Mesenteric fat pad (tissue), 1 donor: ENCODE data around the gene CD93. TPM values are rescaled to one million over a fixed set of nuclear protein-coding genes. Genes with fewer than 3 reads are reported as not detected.

Experiments used
- DNase-seq: peaks from one replicate; pipeline ENCODE4 v3.0.0-alpha.2; 2020; ENCODE audit warnings: low spot score
- long read RNA-seq: library from polyadenylated mRNA; unstranded; transcript quantifications from one replicate; pipeline ENCODE4 v2.0.0, GENCODE V29; 2020
- total RNA-seq: library from RNA; stranded (reverse); fragmentation: NEBNext Ultra II Directional; extraction: Animal tissue kit (Norgen Biotek cat#: 25700); gene quantifications from one replicate; pipeline ENCODE4 v1.2.1, GENCODE V29; 2021
- donor health status: DM: yes; HTN: yes; CAD: no.

Gene CD93, protein sequence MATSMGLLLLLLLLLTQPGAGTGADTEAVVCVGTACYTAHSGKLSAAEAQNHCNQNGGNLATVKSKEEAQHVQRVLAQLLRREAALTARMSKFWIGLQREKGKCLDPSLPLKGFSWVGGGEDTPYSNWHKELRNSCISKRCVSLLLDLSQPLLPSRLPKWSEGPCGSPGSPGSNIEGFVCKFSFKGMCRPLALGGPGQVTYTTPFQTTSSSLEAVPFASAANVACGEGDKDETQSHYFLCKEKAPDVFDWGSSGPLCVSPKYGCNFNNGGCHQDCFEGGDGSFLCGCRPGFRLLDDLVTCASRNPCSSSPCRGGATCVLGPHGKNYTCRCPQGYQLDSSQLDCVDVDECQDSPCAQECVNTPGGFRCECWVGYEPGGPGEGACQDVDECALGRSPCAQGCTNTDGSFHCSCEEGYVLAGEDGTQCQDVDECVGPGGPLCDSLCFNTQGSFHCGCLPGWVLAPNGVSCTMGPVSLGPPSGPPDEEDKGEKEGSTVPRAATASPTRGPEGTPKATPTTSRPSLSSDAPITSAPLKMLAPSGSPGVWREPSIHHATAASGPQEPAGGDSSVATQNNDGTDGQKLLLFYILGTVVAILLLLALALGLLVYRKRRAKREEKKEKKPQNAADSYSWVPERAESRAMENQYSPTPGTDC
- 105 TPM for total RNA-seq
- long read RNA-seq, full-length matches to known transcripts = 4 of 44 reads
- long read RNA-seq, partial matches to known transcripts = 0 of 44 reads
- long read RNA-seq, other reads (novel, unspliced or antisense) = 40 of 44 reads

DNA sequence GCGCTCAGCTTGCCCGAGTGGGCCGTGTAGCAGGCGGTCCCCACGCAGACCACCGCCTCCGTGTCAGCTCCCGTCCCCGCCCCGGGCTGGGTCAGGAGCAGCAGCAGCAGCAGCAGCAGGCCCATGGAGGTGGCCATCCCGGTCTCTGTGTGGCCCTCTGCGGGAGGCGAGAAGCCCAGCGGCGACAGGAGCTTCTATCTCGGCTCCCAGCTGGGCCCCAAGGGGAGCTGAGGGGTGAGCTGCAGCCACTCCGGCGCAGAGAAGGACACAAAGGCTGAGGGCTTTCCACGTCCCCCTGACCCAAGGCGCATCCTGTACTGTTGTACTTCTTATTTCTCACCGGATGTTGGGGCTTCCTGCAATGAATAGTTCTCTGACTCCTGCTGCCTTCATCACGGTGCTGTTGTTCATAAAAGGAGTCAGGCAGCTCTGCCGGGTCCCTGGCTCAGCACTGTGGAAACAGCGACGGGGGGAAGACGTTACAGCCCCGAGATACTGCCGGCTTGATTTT is at the start of gene CD93:
Gene CD93, minus strand, starts transcription at position 269 of the 511 bp plus-strand sequence. Its CDS starts 132 bp downstream, at position 137.
- DNase-seq = no peak

DNA sequence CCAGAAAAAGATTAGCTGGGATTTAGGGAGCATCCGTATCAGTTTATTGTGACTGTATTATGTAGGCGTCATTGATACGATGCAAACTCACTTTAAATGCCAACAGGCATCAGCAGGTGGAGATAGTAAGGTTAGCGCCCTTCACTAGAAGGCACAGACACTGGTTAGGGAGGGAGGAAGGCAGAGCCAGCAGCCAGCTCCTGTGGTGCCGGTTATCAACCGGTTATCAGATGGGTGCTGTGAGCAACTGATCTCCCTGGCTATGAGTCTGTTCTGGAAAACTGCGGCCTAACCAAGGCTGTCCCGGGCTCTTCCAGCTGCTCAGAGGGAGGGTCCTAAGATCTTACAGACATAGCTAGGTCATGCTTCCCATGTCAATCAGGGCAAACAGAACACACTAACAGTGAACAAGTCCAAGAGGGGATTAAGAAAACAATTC is 47.5 kb upstream of the CD93 start:
- DNase-seq = peak; percentile 69

DNA sequence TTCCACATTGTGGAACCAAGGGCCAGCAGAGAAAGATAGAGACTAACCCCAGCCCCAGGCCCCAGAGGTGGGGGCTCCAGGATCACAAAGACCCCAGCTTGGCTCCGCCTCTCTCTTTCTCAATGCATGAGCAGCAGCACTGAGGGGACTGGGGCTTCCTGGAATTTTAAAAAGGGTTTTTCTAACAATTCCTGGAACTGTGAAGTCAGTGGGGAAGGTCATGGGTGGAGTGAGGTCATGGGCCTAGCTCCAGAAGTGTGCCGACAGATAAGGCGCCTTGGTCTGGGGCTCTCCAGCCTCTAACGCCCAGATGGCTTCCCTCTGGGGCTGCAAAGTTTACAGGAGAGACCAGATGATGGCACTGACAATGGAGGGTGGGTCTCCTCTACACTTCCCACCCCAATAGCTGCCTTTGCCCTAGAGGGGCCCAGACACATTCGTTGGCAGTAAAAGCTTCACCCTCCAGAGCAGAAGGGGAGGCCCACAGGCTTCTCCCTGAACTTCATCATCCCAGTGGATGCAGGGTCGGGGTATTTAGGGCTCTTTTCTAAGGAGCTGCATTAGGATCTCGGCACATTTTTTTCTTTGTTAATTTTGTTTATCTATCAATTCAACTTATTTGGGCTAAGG is 46.9 kb upstream of the CD93 start:
- DNase-seq = peak; percentile 74

DNA sequence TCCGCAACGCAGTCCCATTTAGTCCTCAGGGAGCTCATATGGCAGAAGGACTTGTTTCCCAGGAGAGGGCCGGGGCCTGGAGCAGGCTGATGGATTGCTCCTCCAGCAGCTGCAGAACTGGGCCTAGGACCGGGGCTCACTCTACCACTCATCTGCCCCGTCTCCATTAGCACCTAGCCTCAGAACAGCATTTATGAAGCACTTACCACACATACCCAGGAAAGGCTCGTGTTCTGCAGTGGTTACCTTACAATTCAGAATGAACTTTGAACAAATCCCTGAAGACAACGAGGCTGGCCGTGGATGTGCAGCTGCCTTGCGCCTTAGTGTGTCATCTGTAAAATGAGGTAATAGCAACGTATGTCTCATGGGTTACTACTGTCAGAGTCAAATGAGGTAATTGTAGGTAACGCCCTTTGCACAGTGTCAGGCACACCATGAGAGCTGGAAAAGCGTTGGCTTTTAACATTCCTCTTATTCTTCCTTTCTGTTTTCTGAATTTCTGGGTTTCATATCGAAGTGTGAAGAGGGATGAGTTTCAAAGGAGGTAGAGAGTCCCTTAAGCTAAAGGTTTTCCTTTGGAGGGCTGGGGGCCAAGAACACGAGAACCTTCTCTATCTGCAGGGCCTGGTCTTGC is 46.3 kb upstream of the CD93 start:
- peak; percentile 72 for DNase-seq

DNA sequence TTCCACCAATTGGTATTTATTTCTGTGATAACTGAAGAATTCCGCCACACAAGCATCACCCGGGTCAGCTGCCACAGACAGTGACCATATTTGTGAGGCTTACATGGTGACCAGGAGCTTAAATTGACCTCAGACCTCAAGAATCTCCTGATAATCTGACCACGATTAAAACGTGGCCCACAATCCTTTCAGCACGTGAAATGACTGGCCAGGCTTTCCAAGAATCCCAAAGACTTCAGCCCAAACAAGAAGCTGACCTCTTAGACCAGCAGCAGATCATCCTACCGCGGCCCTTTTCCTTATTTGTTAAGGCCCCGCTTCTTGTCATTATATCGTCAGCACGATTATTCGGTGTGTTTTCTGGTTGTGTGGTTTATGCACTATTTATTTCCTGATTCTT is 45.6 kb upstream of the CD93 start:
- peak; percentile 9 for DNase-seq

DNA sequence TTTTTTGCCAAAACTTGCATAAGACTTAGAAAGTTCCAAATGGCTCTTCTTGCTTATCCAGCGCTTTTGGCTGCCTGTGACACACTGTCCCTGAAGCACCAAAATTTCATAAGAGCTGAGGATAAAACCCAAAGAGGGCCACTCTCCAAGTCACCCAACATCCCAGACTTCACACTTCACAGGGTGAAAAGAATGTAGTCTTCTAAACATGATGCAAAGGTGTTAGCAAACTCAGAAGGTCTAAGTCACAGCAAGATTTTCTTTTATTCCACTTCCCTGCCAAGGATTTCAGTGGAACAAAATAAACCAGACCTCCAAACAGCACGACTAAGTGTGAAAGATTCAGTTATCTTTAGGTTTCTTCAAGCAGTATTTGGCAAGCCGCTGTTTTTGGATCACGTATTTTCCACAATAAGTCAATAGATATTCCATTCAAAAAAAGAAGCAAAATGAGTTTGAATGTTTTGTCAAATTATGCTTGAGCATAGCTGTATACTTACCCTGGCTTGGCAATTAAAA is 44.6 kb upstream of the CD93 start:
- peak; percentile 18 for DNase-seq

DNA sequence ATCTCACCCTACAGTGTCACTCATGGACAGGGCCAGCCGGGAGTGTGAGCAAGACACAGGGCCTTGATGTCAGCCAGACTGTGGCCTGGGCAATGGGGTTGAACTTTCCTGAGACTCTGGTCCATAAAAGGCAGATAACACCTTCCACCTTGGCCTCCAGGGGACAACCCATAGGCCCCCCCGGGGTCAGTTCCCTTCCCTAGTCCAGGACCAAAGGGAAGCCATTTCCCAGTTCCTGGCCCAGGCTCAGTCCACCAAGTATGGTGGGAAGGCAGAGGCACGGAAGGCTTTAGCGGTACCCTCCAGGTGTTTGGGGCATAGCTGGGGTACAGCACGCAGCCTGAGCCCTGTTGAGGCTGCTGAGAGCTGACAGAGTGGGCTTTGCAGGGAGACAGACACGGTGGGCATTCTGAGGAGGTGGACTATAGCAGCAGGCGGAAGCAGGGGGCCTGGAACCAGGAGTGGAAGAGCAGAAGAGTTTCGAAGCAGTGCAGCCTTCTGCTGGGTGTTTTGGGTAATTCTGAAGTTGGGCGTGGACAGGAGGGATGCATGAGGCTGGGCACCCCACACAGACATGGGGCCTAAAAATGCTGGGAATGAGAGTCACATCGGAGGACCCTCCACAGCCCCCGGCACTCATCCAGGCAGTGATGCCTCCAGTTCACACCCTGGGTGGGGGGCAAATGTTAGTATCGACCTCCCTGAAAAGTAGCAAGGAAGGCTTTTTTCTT is 43.9 kb upstream of the CD93 start:
- peak; percentile 83 for DNase-seq

DNA sequence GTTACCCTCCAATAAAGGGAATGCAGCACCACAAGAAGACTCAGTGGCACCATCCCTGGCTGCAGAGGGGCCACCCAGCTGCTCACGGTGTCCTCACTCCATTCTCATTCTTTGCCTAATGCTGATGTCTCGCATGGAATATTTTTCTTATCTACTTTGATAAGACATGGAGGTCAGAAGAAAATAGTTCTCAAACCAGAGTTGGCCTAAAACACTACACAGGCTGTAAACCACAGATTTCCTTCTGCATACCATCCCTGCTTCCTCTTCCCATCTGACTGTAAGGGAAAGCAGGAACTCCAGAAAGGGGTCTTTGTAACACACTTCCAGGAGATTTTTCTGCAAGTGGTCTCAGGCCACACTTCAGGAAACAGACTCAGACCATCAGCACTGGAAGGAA is 43.1 kb upstream of the CD93 start:
- no peak for DNase-seq

DNA sequence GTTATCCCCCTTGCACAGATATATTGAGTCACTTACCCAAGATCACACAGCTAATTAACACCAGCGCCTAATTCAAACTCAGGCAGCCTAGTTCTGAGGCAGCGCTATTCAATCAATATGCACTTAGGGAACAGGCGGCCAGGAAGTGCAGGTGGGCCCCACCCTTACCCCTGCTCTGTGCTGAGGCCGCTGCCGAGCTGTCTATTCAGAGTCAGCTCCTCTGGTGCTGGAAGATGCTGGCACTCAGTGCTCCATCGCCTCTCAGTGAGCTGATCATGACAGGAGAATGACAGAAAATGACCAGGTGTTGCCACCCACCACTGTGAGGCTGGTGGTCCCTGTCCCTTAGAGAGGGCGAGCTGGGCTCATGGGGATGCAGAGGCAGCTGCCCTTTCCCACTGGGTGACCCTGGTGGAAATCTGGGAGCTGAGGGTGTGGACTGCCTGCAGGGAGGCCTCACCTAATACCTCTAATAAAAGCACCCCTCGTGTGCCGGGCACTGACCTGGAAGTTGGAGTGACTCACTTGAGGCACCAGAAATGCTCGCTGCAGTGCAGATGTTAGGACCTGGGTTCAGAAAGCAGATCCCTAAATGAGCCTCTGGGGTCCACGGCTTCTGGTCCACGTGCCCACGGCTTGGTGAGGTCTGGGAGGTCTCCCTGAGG is 42.5 kb upstream of the CD93 start:
- DNase-seq = peak; percentile 59

DNA sequence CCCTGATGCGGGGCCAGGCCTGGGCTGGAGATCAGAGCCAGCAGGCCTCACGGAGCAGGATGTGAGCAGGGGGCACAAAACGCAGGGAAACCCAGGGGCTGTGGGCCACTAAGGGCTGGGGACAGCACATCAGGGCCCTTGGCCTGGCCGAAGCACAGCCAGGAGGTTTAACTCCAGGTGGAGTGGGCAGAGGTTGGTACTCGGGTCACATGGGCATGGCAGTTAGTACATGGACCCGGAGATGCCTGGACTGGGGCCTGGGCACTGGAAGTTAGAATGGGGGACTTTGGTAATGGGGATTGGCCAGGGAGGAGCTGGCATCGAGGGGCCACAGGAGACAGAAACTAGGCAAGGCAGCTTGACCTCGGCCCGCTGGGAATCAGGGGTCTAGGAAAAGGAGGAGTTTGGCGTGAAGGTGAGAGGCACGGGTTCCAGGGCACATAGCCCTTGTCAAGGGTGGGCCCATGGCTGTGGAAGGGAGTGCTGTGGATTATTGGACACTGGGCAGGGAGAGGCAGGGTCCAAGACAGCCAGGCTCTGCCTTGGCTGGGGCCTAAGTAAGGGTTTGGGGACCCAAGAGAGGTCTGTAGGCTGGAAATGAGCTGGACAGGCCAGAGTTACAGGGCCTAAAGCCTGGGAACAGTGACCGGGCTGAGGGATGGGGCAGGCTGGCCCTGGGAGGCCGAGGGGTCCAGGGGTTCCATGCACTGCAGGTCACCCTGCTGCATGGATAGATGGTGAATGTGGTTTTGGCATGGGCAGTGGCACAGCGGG is 41.6 kb upstream of the CD93 start:
- DNase-seq = peak; percentile 82

DNA sequence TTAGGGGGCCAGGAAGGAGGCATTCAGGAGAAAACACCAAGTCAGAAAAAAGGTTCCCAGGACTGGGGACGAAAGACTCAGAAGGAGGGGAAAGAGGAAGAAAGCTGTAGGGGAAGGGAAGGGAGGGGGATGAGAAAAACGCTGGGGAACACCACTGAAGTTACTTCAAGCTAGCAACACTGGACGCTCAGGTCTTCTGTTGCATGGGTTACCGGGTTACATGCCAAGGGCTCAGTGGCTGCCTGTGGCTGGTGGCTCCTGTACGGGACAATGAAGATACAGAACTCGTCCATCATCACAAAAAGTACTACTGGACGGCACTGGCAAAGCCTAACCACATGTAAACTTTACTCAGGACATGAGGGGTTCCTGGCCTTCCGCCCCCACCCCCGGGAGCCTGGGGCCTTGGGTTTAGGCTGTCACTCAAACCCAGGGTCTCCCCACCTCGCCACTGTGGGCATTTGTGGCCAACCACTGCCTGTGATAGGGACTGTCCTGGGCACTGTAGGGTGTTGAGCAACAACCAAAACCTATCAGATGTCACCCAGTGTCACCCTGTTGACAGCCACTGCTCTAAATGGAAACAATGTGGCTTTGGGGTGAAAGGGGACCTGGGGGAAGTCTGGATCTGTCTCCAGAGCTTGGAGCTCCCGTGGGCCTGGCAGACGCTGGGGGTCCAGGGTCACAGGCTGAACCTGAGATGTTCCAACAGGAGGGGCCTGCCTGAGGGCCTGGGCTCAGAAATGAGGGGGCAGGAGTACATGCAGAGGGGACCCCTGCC is 40.3 kb upstream of the CD93 start:
- peak; percentile 86 for DNase-seq

DNA sequence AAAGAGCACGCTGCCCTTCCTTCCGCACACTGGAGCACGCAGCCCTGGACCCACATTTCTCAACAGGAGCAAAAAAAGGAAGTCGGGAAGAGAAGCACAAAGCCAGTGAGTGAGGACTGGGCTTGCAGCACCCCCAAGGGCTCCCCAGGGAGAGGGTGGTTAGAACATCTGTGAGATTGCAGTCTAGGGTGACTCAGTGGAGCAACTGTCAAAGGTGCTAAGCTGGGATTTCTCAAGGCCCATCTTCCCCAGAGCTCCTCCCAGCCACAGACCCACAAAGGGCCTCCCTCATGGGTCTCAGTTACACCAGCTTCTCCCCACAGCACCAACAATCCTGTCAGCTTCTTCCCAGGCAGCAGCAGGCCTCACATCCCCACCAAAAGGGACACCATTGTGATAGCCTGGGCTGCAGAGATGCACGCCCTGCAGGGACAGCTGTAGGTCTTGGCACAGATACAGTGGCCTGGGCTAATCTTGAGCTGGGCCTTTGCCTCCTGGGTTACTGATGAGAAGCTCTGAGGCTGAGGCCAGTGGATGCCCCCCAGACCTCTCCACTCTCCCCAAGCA is 39.6 kb upstream of the CD93 start:
- DNase-seq = peak; percentile 79

DNA sequence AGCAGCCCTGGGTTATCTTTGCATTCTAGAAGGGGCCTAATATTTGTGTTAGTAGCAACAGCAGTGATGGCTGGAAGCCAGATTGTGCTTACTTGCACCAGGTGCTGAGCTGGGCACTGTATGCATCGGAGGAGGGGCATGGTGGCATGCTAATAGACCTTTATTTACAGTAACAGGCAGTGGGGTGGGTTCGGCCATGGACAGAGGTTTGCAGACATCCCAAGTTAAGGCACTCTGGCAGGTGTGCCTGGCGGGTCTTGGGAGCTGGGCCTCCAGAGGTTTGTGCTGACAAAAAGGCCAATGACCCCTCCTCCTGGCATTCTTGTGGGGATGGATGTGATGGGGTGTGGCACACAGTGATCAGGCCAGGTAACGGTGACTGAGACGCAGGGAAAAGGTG is 39.0 kb upstream of the CD93 start:
- peak; percentile 51 for DNase-seq

DNA sequence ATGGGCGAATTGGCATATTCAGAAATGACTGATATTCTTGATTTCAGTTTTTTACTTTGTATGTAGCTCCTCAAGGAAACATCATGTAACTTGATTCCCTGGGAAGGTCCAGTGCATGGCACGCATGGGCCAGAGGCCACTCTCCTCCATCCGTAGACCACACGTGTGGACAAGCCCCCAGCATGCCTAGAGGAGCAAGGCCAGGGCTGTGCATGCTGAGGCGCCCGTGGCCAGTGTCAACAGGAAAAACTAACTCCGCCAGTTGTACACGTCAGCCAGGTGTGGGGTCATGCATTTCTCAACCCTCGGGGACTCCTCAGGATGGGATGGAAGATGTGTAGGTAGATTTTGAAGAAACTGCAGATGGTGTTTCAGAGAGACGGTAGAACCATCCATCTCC is 37.8 kb upstream of the CD93 start:
- peak; percentile 65 for DNase-seq

DNA sequence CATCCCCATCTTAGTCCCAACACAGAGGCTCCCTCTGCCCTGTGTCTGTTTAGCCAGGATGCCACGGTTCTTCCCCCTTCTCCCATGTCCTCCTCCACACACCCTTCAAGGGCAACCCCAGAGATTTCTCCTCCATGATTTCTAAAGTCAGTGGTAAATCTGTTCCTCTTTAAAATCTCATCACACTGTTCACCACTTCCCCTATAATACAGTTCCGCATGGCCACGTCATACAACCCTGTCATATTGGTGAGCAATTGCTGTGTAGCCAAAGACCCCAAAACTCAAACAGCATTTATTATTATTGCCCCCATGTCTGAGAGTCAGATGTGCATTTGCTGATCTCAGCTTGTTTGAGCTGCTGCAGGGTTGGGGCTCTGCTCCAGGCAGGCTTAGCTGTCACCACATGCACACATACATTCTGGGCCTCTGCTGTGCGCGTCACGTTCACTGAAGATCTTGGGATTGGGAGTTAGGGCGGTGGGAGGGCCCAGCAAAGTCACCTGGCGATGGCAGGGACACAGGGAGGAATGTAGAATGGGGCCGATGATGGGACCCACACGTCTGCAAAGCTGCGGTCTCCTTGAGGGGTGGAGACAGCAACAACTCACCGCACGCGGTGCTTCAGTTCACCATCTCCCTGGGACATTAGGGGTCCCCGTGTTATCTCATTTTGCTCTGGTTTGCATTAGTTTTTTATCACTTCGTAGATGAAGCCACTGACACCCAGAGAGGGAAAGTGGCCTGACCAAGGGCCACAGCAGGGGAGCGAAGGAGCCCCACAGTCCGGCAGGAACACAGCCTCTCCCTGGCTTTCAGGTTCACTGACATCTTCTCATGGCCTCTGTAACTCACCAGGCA is 36.9 kb upstream of the CD93 start:
- peak; percentile 60 for DNase-seq

DNA sequence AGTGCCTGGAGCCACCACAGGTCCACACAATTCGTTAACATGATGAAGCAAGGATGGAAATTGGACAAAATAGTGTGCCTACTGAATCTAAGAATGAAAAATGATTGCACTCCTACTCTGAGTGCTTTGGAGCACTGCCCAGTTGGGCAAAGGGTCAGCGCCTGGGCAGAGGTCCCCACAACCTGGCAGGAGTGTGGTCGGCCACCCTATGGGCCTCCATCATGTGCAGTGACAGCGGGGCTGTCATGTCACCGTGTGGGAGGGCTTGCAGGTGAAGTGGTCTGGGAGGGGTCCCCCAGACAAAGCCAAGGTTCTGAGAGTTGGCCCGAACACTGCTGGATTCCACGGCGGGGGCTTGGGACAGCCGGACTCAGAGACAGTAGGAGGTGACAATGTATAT is 36.2 kb upstream of the CD93 start:
- peak; percentile 47 for DNase-seq
